Measurements from ENCODE around the gene EZR. TPM values are rescaled to one million over a fixed set of nuclear protein-coding genes. Genes with fewer than 3 reads are reported as not detected.

Gene EZR
- total and polyA plus RNA-seq, 2 of the 8 experiments (the other 6 are each of a cell fraction or from before 2014, with no cell fraction given): 122 to 286 TPM

GRCh38 chr6:158813032-158813431 lies 6.1 kb downstream of the EZR start:
- Histone ChIP-seq H4K91ac (replicated peaks; ENCODE audit: insufficient read length, low read length) (no peak overlapping the region), H3K56ac (replicated peaks; ENCODE audit: insufficient read length, low read depth, low read length) (no peak overlapping the region), H2BK5ac (ENCODE audit: low read depth, low read length) (peak overlapping the region; percentile 64; the same call in 1 of the 2 replicates), H3K36me3 (ENCODE audit: control insufficient read depth in 2 of 4, insufficient read depth in 4 of 4, low read length in 3 of 4) (peaks cover 10 to 88% (median 26%) of the 10 kb centered on the region in 4 experiments), H3K9me3 (ENCODE audit: insufficient read depth in 2 of 2, low read depth in 1 of 2, low read length in 1 of 2) (no peaks in the 10 kb centered on the region), H3K4me3 (ENCODE audit: extremely low read depth in 1 of 4, insufficient read depth in 2 of 4, low read depth in 3 of 4, low read length in 4 of 4) (no peak overlapping the region), H3K9ac (replicated peaks in 1 of 4; ENCODE audit: extremely low read depth in 1 of 4, low read depth in 3 of 4, low read length in 3 of 4) (no peak overlapping the region), H3K23me2 (ENCODE audit: low read depth, low read length) (peaks cover 7% of the 10 kb centered on the region), H3K18ac (ENCODE audit: extremely low read depth, low read length) (no peak overlapping the region), H2AK5ac (ENCODE audit: low read depth, low read length) (peak overlapping the region; percentile 40; the same call in 1 of the 2 replicates), H3K79me2 (ENCODE audit: control insufficient read depth in 1 of 2, insufficient read depth in 2 of 2, low read length in 2 of 2) (peaks cover 71 to 100% of the 10 kb centered on the region in 2 experiments), H3K79me1 (ENCODE audit: low read depth, low read length) (peaks cover 4% of the 10 kb centered on the region; the same call in 1 of the 2 replicates), H4K20me1 (replicated peaks in 1 of 2; ENCODE audit: control insufficient read depth in 1 of 2, insufficient read depth in 2 of 2, low read length in 2 of 2) (peaks cover 49 to 64% of the 10 kb centered on the region in 2 experiments), H2BK12ac (ENCODE audit: low read depth, low read length) (no peak overlapping the region), H4K5ac (ENCODE audit: insufficient read length, low read depth, low read length) (no peak overlapping the region), H3K27me3 (replicated peaks in 1 of 4; ENCODE audit: control insufficient read depth in 3 of 4, extremely low read depth in 1 of 4, insufficient read depth in 3 of 4, low read length in 3 of 4) (no peaks in the 10 kb centered on the region), H3K4me2 (ENCODE audit: insufficient read depth in 1 of 2, low read depth in 2 of 2, low read length in 2 of 2) (peak overlapping the region in 1 of 2 experiments; percentile 58; a peak in 3 of 4 replicates), H3K4me1 (replicated peaks in 1 of 4; ENCODE audit: control insufficient read depth in 3 of 4, insufficient read depth in 4 of 4, low read length in 3 of 4) (peaks cover 14 to 28% (median 23%) of the 10 kb centered on the region in 4 experiments), H3K23ac (ENCODE audit: insufficient read length) (no peak overlapping the region), H3K14ac (ENCODE audit: insufficient read length) (no peak overlapping the region), H2BK120ac (replicated peaks; ENCODE audit: low read depth, low read length) (no peak overlapping the region), H3K4ac (replicated peaks; ENCODE audit: insufficient read length, low read depth, low read length) (no peak overlapping the region), H3K27ac (ENCODE audit: low read depth, low read length) (no peak overlapping the region), H2BK15ac (ENCODE audit: low read length) (no peak overlapping the region), H2AFZ (ENCODE audit: low read length) (no peak overlapping the region), H4K8ac (ENCODE audit: extremely low read depth, insufficient read depth, low read length) (no peak overlapping the region), H2BK20ac (ENCODE audit: low read length) (no peak overlapping the region)
- DNase-seq (ENCODE audit: low read depth in 1 of 2, low spot score in 2 of 2) (no peak), FAIRE-seq (no peak)
- TF ChIP-seq KDM1A (IDR thresholded peaks at IDR 0.05; ENCODE audit: borderline replicate concordance, low read length) (peak; percentile 71; the same call in 1 of the 2 replicates), POLR2A (IDR thresholded peaks at IDR 0.05; ENCODE audit: control extremely low read depth in 1 of 2, low read depth in 2 of 2, low read length in 2 of 2) (peak in 1 of 2 experiments; percentile 36; a peak in 1 of 3 replicates), POLR2AphosphoS5 (IDR thresholded peaks at IDR 0.05; ENCODE audit: low read depth, low read length) (peak; percentile 31; the same call in 1 of the 2 replicates), SP1 (IDR thresholded peaks at IDR 0.05; ENCODE audit: low read depth, low read length) (no peak)
- POLR2A ChIA-PET (ENCODE audit: partially characterized antibody): interaction anchor here (0.6 to 3.8 kb wide), 14 partner anchors 9 to 205 kb away, joined by 3 to 16 read pairs (median 4); no protein-coding TSS in a partner anchor
- 80% methylated on average over 3 of the region's 3 CpGs; no CpG with 5 or more reads in 1 of the 2 experiments for WGBS, 2 experiments (ENCODE audit: extremely low coverage in 1 of 2, insufficient coverage in 1 of 2, insufficient read length in 1 of 2, insufficient replicate concordance in 2 of 2, low coverage in 1 of 2, low lambda C conversion rate in 2 of 2, missing lambda C conversion rate in 1 of 2)
- CTCF ChIA-PET (ENCODE audit: partially characterized antibody): interaction anchor here (0.8 to 2.4 kb wide), 10 partner anchors 9 to 148 kb away, joined by 3 to 7 read pairs (median 4); no protein-coding TSS in a partner anchor
